ENCODE data around the gene CRYBG2.

Gene CRYBG2

GRCh38 chr1:26364956-26365355, 11.0 kb upstream of the CRYBG2 start:
- 3% methylated on average over 8 of the region's 9 CpGs for WGBS (ENCODE audit: insufficient coverage)

GRCh38 chr1:26363549-26364448, 9.9 kb upstream of the CRYBG2 start:
- peak; percentile 85 to 95 (median 94) for DNase-seq
- CTCF ChIA-PET: interaction anchor here (0.8 to 2.5 kb wide), 31 partner anchors 10 to 1021 kb away, joined by 3 to 29 read pairs (median 4); partner anchors contain the start of genes DHDDS and ZNF683
- WGBS (ENCODE audit: insufficient coverage): 34% methylated on average over 17 of the region's 26 CpGs

More at GRCh38 chr1:26364956-26365355, 11.0 kb upstream of the CRYBG2 start:
- Histone ChIP-seq H3K36me3 (ENCODE audit: control insufficient read depth in 4 of 4, insufficient read depth in 4 of 4, low read length in 3 of 4) (no peaks in the 10 kb centered on the region), H3K4me3 (ENCODE audit: control insufficient read depth in 1 of 7, extremely low read depth in 1 of 7, insufficient read depth in 4 of 7, low read depth in 2 of 7, low read length in 6 of 7) (peak overlapping the region in 1 of 7 experiments; percentile 42), H3K27ac (ENCODE audit: insufficient read depth in 1 of 2, low read depth in 1 of 2, low read length in 2 of 2, poor library complexity in 1 of 2, severe bottlenecking in 2 of 2) (no peak overlapping the region), H3K4me1 (ENCODE audit: control extremely low read depth in 1 of 4, control insufficient read depth in 4 of 4, insufficient read depth in 4 of 4, low read length in 3 of 4) (peaks cover 0 to 41% (median 36%) of the 10 kb centered on the region in 4 experiments), H3K27me3 (replicated peaks in 2 of 5; ENCODE audit: control insufficient read depth in 4 of 5, insufficient read depth in 5 of 5, low read length in 4 of 5) (peaks cover 0 to 21% (median 8%) of the 10 kb centered on the region in 5 experiments), H3K9me3 (ENCODE audit: control extremely low read depth in 1 of 5, control insufficient read depth in 4 of 5, insufficient read depth in 2 of 5, low read depth in 1 of 5, low read length in 4 of 5) (no peaks in the 10 kb centered on the region)
- ChIA-PET POLR2A (interaction anchor here (1.0 kb wide), 1 partner anchor 13 kb away, joined by 3 read pairs; no protein-coding TSS in a partner anchor), CTCF (interaction anchor here (0.7 to 2.5 kb wide), 20 partner anchors 9 to 238 kb away, joined by 3 to 29 read pairs (median 6); partner anchors contain the start of genes CEP85, DHDDS and ZNF683)
- no peak for DNase-seq

GRCh38 chr1:26362331-26362730, 8.4 kb upstream of the CRYBG2 start:
- DNase-seq: no peak
- no peaks in the 10 kb centered on the region for H3K36me3 ChIP-seq (ENCODE audit: control insufficient read depth in 4 of 4, insufficient read depth in 4 of 4, low read length in 3 of 4)
- 100% methylated on average over 2 of the region's 3 CpGs for WGBS (ENCODE audit: insufficient coverage)
- H3K9me3 ChIP-seq (ENCODE audit: control extremely low read depth in 1 of 5, control insufficient read depth in 4 of 5, insufficient read depth in 2 of 5, low read depth in 1 of 5, low read length in 4 of 5): no peaks in the 10 kb centered on the region
- H3K27me3 ChIP-seq (replicated peaks in 2 of 5; ENCODE audit: control insufficient read depth in 4 of 5, insufficient read depth in 5 of 5, low read length in 4 of 5): peaks cover 0 to 40% (median 15%) of the 10 kb centered on the region in 5 experiments
- peaks cover 0 to 40% (median 35%) of the 10 kb centered on the region in 4 experiments for H3K4me1 ChIP-seq (ENCODE audit: control extremely low read depth in 1 of 4, control insufficient read depth in 4 of 4, insufficient read depth in 4 of 4, low read length in 3 of 4)
- POLR2A ChIA-PET: interaction anchor here (0.6 kb wide), 1 partner anchor 124 kb away, joined by 3 read pairs; no protein-coding TSS in a partner anchor
- no peak overlapping the region for H3K27ac ChIP-seq (ENCODE audit: insufficient read depth in 1 of 2, low read depth in 1 of 2, low read length in 2 of 2, poor library complexity in 1 of 2, severe bottlenecking in 2 of 2)
- no peak overlapping the region for H3K4me3 ChIP-seq (ENCODE audit: control insufficient read depth in 1 of 7, extremely low read depth in 1 of 7, insufficient read depth in 4 of 7, low read depth in 2 of 7, low read length in 6 of 7)
- CTCF ChIA-PET: interaction anchor here (0.7 to 2.3 kb wide), 14 partner anchors 11 to 160 kb away, joined by 3 to 8 read pairs (median 4); no protein-coding TSS in a partner anchor

More at GRCh38 chr1:26363549-26364448, 9.9 kb upstream of the CRYBG2 start:
- H3K4me3 ChIP-seq (ENCODE audit: control insufficient read depth in 1 of 7, extremely low read depth in 1 of 7, insufficient read depth in 4 of 7, low read depth in 2 of 7, low read length in 6 of 7): no peak overlapping the region
- no peak overlapping the region for H3K27ac ChIP-seq (ENCODE audit: insufficient read depth in 1 of 2, low read depth in 1 of 2, low read length in 2 of 2, poor library complexity in 1 of 2, severe bottlenecking in 2 of 2)
- no peaks in the 10 kb centered on the region for H3K9me3 ChIP-seq (ENCODE audit: control extremely low read depth in 1 of 5, control insufficient read depth in 4 of 5, insufficient read depth in 2 of 5, low read depth in 1 of 5, low read length in 4 of 5)
- POLR2A ChIA-PET: no interaction called here
- H3K27me3 ChIP-seq (replicated peaks in 2 of 5; ENCODE audit: control insufficient read depth in 4 of 5, insufficient read depth in 5 of 5, low read length in 4 of 5): peaks cover 0 to 32% (median 11%) of the 10 kb centered on the region in 5 experiments
- H3K36me3 ChIP-seq (ENCODE audit: control insufficient read depth in 4 of 4, insufficient read depth in 4 of 4, low read length in 3 of 4): no peaks in the 10 kb centered on the region
- H3K4me1 ChIP-seq (ENCODE audit: control extremely low read depth in 1 of 4, control insufficient read depth in 4 of 4, insufficient read depth in 4 of 4, low read length in 3 of 4): peaks cover 0 to 40% (median 35%) of the 10 kb centered on the region in 4 experiments

GRCh38 chr1:26361605-26362122, 7.7 kb upstream of the CRYBG2 start:
- 97% methylated on average over 12 of the region's 12 CpGs for WGBS (ENCODE audit: insufficient coverage)
- ChIA-PET POLR2A (no interaction called here), CTCF (interaction anchor here (0.7 to 1.4 kb wide), 9 partner anchors 13 to 159 kb away, joined by 3 to 6 read pairs (median 3); no protein-coding TSS in a partner anchor)
- Histone ChIP-seq H3K4me1 (ENCODE audit: control extremely low read depth in 1 of 4, control insufficient read depth in 4 of 4, insufficient read depth in 4 of 4, low read length in 3 of 4) (peaks cover 0 to 40% (median 35%) of the 10 kb centered on the region in 4 experiments), H3K36me3 (ENCODE audit: control insufficient read depth in 4 of 4, insufficient read depth in 4 of 4, low read length in 3 of 4) (no peaks in the 10 kb centered on the region), H3K9me3 (ENCODE audit: control extremely low read depth in 1 of 5, control insufficient read depth in 4 of 5, insufficient read depth in 2 of 5, low read depth in 1 of 5, low read length in 4 of 5) (no peaks in the 10 kb centered on the region), H3K27ac (ENCODE audit: insufficient read depth in 1 of 2, low read depth in 1 of 2, low read length in 2 of 2, poor library complexity in 1 of 2, severe bottlenecking in 2 of 2) (no peak overlapping the region), H3K27me3 (replicated peaks in 2 of 5; ENCODE audit: control insufficient read depth in 4 of 5, insufficient read depth in 5 of 5, low read length in 4 of 5) (peaks cover 0 to 40% (median 15%) of the 10 kb centered on the region in 5 experiments), H3K4me3 (ENCODE audit: control insufficient read depth in 1 of 7, extremely low read depth in 1 of 7, insufficient read depth in 4 of 7, low read depth in 2 of 7, low read length in 6 of 7) (no peak overlapping the region)
- DNase-seq: no peak

- WGBS (ENCODE audit: insufficient coverage): 80% methylated on average over 22 of the region's 27 CpGs
- no peak overlapping the region for H3K27ac ChIP-seq (ENCODE audit: insufficient read depth in 1 of 2, low read depth in 1 of 2, low read length in 2 of 2, poor library complexity in 1 of 2, severe bottlenecking in 2 of 2)
- ChIA-PET POLR2A (interaction anchor here (0.6 kb wide), 1 partner anchor 138 kb away, joined by 3 read pairs; no protein-coding TSS in a partner anchor), CTCF (interaction anchor here (0.7 to 1.3 kb wide), 4 partner anchors 14 to 150 kb away, joined by 3 to 6 read pairs (median 3); no protein-coding TSS in a partner anchor)
- peaks cover 0 to 40% (median 15%) of the 10 kb centered on the region in 5 experiments for H3K27me3 ChIP-seq (replicated peaks in 2 of 5; ENCODE audit: control insufficient read depth in 4 of 5, insufficient read depth in 5 of 5, low read length in 4 of 5)
- DNase-seq: peak in 1 of 3 donors; percentile 49
- H3K36me3 ChIP-seq (ENCODE audit: control insufficient read depth in 4 of 4, insufficient read depth in 4 of 4, low read length in 3 of 4): no peaks in the 10 kb centered on the region
- peaks cover 0 to 40% (median 35%) of the 10 kb centered on the region in 4 experiments for H3K4me1 ChIP-seq (ENCODE audit: control extremely low read depth in 1 of 4, control insufficient read depth in 4 of 4, insufficient read depth in 4 of 4, low read length in 3 of 4)
- H3K4me3 ChIP-seq (ENCODE audit: control insufficient read depth in 1 of 7, extremely low read depth in 1 of 7, insufficient read depth in 4 of 7, low read depth in 2 of 7, low read length in 6 of 7): peak overlapping the region in 4 of 7 experiments; percentile 40 to 72 (median 62)
- no peaks in the 10 kb centered on the region for H3K9me3 ChIP-seq (ENCODE audit: control extremely low read depth in 1 of 5, control insufficient read depth in 4 of 5, insufficient read depth in 2 of 5, low read depth in 1 of 5, low read length in 4 of 5)
Measured at GRCh38 chr1:26360807-26361604, 7.1 kb upstream of the CRYBG2 start.
